Measurements from ENCODE around the gene UBXN6.

GRCh38 chr19:4506449-4507149 is 49.0 kb upstream of the UBXN6 start:
- peak in 1 of 5 experiments; percentile 17 for TF ChIP-seq CTCF (IDR thresholded peaks at IDR 0.05 in 4 of 5, conservative IDR thresholded peaks at IDR 0.05 in 1 of 5)
- TF ChIP-seq POLR2A (IDR thresholded peaks at IDR 0.05): no peak

Measured in gastrocnemius medialis (tissue), 4 donors.